SH-SY5Y (cell line): Measurements from ENCODE around the gene VGLL2.

Experiments
- GATA2 ChIP-seq: IDR thresholded peaks from 2 replicates; pipeline ENCODE4 v1.6.1; 2011; ENCODE audit warnings: mild to moderate bottlenecking, low read depth, low read length
- GATA3 ChIP-seq: IDR thresholded peaks from 2 replicates; pipeline ENCODE4 v1.6.1; 2011; ENCODE audit warnings: low read depth, mild to moderate bottlenecking, low read length, moderate library complexity

GRCh38 chr6:117307655-117308054 is 42.3 kb downstream of the VGLL2 start:
- TF ChIP-seq GATA2 (no peak), GATA3 (no peak)
